ENCODE measurements around the gene PIGB. TPM values are rescaled to one million over a fixed set of nuclear protein-coding genes. Genes with fewer than 3 reads are reported as not detected.
"Not testable (repeated sequence)": the region's sequence is repeated elsewhere in the genome, so short reads cannot be mapped to it uniquely, and the experiment has no call there.

The PIGB gene
- total and polyA plus RNA-seq, 9 donors = 5.6 to 13.5 (median 9.7) TPM

GRCh38 chr15:55277715-55278114, 41.3 kb upstream of the PIGB start:
- no peaks in the 10 kb centered on the region for H3K9me3 ChIP-seq
- no peaks in the 10 kb centered on the region for H3K4me1 ChIP-seq (ENCODE audit: insufficient read depth)
- H3K36me3 ChIP-seq = no peaks in the 10 kb centered on the region
- intact Hi-C loops (cut with DNase I) = no loop called here
- no peak for DNase-seq
- H3K4me3 ChIP-seq = no peak overlapping the region
- H3K27ac ChIP-seq = no peak overlapping the region
- 76 to 88% (median 81%) methylated on average over 2 of the region's 2 CpGs for WGBS, 3 donors
- TF ChIP-seq EP300 (IDR thresholded peaks at IDR 0.05) = no peak
- TF ChIP-seq CTCF (IDR thresholded peaks at IDR 0.05) = no peak
- no peak for TF ChIP-seq POLR2A (IDR thresholded peaks at IDR 0.05)
- H3K27me3 ChIP-seq = no peaks in the 10 kb centered on the region

GRCh38 chr15:55279100-55279745, 39.8 kb upstream of the PIGB start:
- intact Hi-C loops (cut with DNase I) = no loop called here
- H3K9me3 ChIP-seq = no peaks in the 10 kb centered on the region

GRCh38 chr15:55279746-55280351, 39.2 kb upstream of the PIGB start:
- WGBS, 3 donors = 62 to 73% (median 68%) methylated on average over 4 of the region's 4 CpGs
- H3K4me1 ChIP-seq (ENCODE audit: insufficient read depth) = no peaks in the 10 kb centered on the region
- no peak overlapping the region for H3K27ac ChIP-seq
- no peak for DNase-seq
- no peaks in the 10 kb centered on the region for H3K36me3 ChIP-seq
- H3K9me3 ChIP-seq = no peaks in the 10 kb centered on the region
- TF ChIP-seq EP300 (IDR thresholded peaks at IDR 0.05) (no peak), POLR2A (IDR thresholded peaks at IDR 0.05) (no peak), CTCF (IDR thresholded peaks at IDR 0.05) (no peak)
- intact Hi-C loops (cut with DNase I) = loop anchor here in 1 of 4 donors (10.0 kb wide), 1 partner anchor 55 kb away; no protein-coding TSS in a partner anchor
- H3K27me3 ChIP-seq = no peaks in the 10 kb centered on the region
- H3K4me3 ChIP-seq = no peak overlapping the region

More at GRCh38 chr15:55279100-55279745, 39.8 kb upstream of the PIGB start:
- no peaks in the 10 kb centered on the region for H3K36me3 ChIP-seq
- H3K27ac ChIP-seq = no peak overlapping the region
- TF ChIP-seq CTCF (IDR thresholded peaks at IDR 0.05) = no peak
- no peak for TF ChIP-seq POLR2A (IDR thresholded peaks at IDR 0.05)
- no peak for TF ChIP-seq EP300 (IDR thresholded peaks at IDR 0.05)
- no peaks in the 10 kb centered on the region for H3K4me1 ChIP-seq (ENCODE audit: insufficient read depth)
- H3K4me3 ChIP-seq = no peak overlapping the region
- no peak for DNase-seq
- 88 to 95% (median 91%) methylated on average over 2 of the region's 2 CpGs for WGBS, 3 donors
- H3K27me3 ChIP-seq = no peaks in the 10 kb centered on the region

GRCh38 chr15:55280589-55280988, 38.4 kb upstream of the PIGB start:
- WGBS, 3 donors = 77 to 85% (median 80%) methylated on average over 2 of the region's 2 CpGs
- intact Hi-C loops (cut with DNase I) = loop anchor here in 1 of 4 donors (10.0 kb wide), 1 partner anchor 56 kb away; no protein-coding TSS in a partner anchor
- H3K4me1 ChIP-seq (ENCODE audit: insufficient read depth); H3K36me3 ChIP-seq; H3K27ac ChIP-seq; DNase-seq; H3K4me3 ChIP-seq; H3K27me3 ChIP-seq; H3K9me3 ChIP-seq: not testable (repeated sequence)
